Panc1 (cell line): ENCODE results near the gene FILIP1. TPM values are rescaled to one million over a fixed set of nuclear protein-coding genes. Genes with fewer than 3 reads are reported as not detected.

ENCODE experiments used
- ATAC-seq: fragments of 200-7000 bp; cut with Tn5 transposase; 2 replicates; pipeline ENCODE4 v1.9.1; 2020; ENCODE audit warnings: mild to moderate bottlenecking, moderate library complexity
- BruUV-seq: library from RNA; stranded (reverse); fragments of 400-500 nt; replicated peaks from 2 replicates; lab custom pipeline; 2021; lab: Mats Ljungman, UMichigan
- CTCF ChIA-PET: fragments of 300-600 bp; sonication (Branson Sonifier 250); formaldehyde crosslinking; loops from one replicate; lab custom pipeline; 2022; ENCODE audit warnings: antibody characterized with exemption; lab: Charles Lee
- POLR2A ChIA-PET: fragments of 300-600 bp; sonication (Branson Sonifier 250); formaldehyde crosslinking; loops from one replicate; lab custom pipeline; 2022; ENCODE audit warnings: antibody characterized with exemption; lab: Charles Lee
- DNase-seq: peaks from one replicate; pipeline ENCODE4 v3.0.0-alpha.2; 2010; ENCODE audit warnings: low read depth, low spot score
- H3K27ac ChIP-seq: 2 replicates; pipeline ENCODE4 v1.5.1; 2011; ENCODE audit warnings: mild to moderate bottlenecking, low read length, inconsistent platforms
- H3K27me3 ChIP-seq: fragments of 200-500 bp; sonication (Bioruptor generic); 2 replicates; pipeline ENCODE4 v1.6.0; 2014; ENCODE audit warnings: low read length, inconsistent platforms; ENCODE audit not compliant: control insufficient read depth, insufficient read depth
- H3K36me3 ChIP-seq: fragments of 200-500 bp; sonication (Bioruptor generic); 2 replicates; pipeline ENCODE4 v1.5.1; 2014; ENCODE audit warnings: inconsistent platforms, mild to moderate bottlenecking, low read length, moderate library complexity; ENCODE audit not compliant: control insufficient read depth, insufficient read depth
- H3K4me1 ChIP-seq: 2 replicates; pipeline ENCODE4 v1.5.1; 2011; ENCODE audit warnings: inconsistent platforms, mild to moderate bottlenecking, low read length, moderate library complexity; ENCODE audit not compliant: control insufficient read depth, insufficient read depth
- H3K4me3 ChIP-seq, 2 experiments: 2 replicates each; pipeline ENCODE4 v1.5.1; 2011 to 2012; ENCODE audit warnings: low read depth in 2 of 2, low read length in 2 of 2, mild to moderate bottlenecking in 2 of 2, inconsistent platforms in 1 of 2, moderate library complexity in 1 of 2
- H3K9me3 ChIP-seq: fragments of 200-500 bp; sonication (Bioruptor generic); 2 replicates; pipeline ENCODE4 v1.5.1; 2014; ENCODE audit warnings: low read depth, mild to moderate bottlenecking, inconsistent platforms, low read length, moderate library complexity; ENCODE audit not compliant: control insufficient read depth, insufficient read depth
- POLR2AphosphoS5 ChIP-seq: IDR thresholded peaks from 2 replicates; pipeline ENCODE4 v1.6.1; 2012; ENCODE audit warnings: mild to moderate bottlenecking, low read depth, low read length, moderate library complexity
- SIN3A ChIP-seq: IDR thresholded peaks from 2 replicates; pipeline ENCODE4 v1.6.1; 2012; ENCODE audit warnings: low read depth, mild to moderate bottlenecking, low read length, moderate library complexity, borderline replicate concordance; ENCODE audit not compliant: insufficient read depth
- TCF7L2 ChIP-seq: IDR thresholded peaks from 2 replicates; pipeline ENCODE4 v1.6.1; 2011; ENCODE audit warnings: mild to moderate bottlenecking, low read depth, low read length, inconsistent platforms
- in situ Hi-C: cut with HindIII; loops from 2 replicates; pipeline ENCODE4 v1.10.0; 2016; ENCODE audit warnings: low sequenced_read_pairs, low pct_unique_long_range_greater_than_20kb
- intact Hi-C: fragments of 100-400 bp; cut with micrococcal nuclease; formaldehyde crosslinking; loops from one replicate; pipeline ENCODE4 v1.10.0; 2022; ENCODE audit not compliant: unreplicated experiment
- total RNA-seq: library from RNA; stranded (reverse); gene quantifications from one replicate; pipeline ENCODE4 v1.2.1, GENCODE V29; 2021; ENCODE audit not compliant: unreplicated experiment
- TF ChIP-seq, protein P1 (sequence below), 2 experiments: IDR thresholded peaks; 2 replicates each; pipeline ENCODE4 v1.6.1; 2011 to 2012; ENCODE audit warnings: low read depth in 2 of 2, control low read depth in 1 of 2, low read length in 1 of 2, mild to moderate bottlenecking in 1 of 2, moderate library complexity in 1 of 2; ENCODE audit not compliant: insufficient read depth in 1 of 2
- TF ChIP-seq, protein P2 (sequence below): fragments of 450-650 bp; IDR thresholded peaks from 2 replicates; pipeline ENCODE4 v1.5.1; 2017; ENCODE audit warnings: mild to moderate bottlenecking

The FILIP1 gene
- total RNA-seq, 1 experiment from 2014 or later, result 0.26 TPM

DNA sequence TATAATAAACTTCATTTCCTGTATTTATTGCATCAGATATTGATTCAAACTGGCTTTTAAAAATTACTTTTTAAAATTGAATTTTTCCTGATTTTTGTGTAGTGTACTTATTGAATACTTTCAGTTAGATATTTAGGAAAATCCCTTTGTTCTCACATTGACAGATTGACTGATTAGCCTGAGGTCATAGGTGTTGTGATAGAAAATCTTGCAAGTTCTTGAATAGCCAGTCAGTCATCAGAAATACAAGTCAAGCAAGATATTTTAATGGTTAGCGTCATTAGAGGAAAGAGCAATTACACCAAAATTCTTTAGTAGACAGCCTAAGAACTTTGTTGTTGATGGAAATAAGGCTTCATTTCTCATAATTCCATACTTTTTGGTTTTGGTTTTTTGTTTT lies 205.6 kb downstream of the FILIP1 start:
- BruUV-seq, result no TSS peak
- Histone ChIP-seq H3K9me3 (no peaks in the 10 kb centered on the region), H3K4me3 (no peak overlapping the region), H3K4me1 (peaks cover 3% of the 10 kb centered on the region; the same call in 1 of the 2 replicates), H3K36me3 (no peaks in the 10 kb centered on the region; the same call in none of the 2 replicates), H3K27ac (no peak overlapping the region; the same call in 1 of the 2 replicates), H3K27me3 (no peaks in the 10 kb centered on the region)
- in situ Hi-C loops, result no loop called here
- DNase-seq, result no peak
- intact Hi-C loops, result no loop called here
- ChIA-PET CTCF (no interaction called here), POLR2A (no interaction called here)
- TF ChIP-seq SIN3A, result no peak
- TF ChIP-seq, protein P1, sequence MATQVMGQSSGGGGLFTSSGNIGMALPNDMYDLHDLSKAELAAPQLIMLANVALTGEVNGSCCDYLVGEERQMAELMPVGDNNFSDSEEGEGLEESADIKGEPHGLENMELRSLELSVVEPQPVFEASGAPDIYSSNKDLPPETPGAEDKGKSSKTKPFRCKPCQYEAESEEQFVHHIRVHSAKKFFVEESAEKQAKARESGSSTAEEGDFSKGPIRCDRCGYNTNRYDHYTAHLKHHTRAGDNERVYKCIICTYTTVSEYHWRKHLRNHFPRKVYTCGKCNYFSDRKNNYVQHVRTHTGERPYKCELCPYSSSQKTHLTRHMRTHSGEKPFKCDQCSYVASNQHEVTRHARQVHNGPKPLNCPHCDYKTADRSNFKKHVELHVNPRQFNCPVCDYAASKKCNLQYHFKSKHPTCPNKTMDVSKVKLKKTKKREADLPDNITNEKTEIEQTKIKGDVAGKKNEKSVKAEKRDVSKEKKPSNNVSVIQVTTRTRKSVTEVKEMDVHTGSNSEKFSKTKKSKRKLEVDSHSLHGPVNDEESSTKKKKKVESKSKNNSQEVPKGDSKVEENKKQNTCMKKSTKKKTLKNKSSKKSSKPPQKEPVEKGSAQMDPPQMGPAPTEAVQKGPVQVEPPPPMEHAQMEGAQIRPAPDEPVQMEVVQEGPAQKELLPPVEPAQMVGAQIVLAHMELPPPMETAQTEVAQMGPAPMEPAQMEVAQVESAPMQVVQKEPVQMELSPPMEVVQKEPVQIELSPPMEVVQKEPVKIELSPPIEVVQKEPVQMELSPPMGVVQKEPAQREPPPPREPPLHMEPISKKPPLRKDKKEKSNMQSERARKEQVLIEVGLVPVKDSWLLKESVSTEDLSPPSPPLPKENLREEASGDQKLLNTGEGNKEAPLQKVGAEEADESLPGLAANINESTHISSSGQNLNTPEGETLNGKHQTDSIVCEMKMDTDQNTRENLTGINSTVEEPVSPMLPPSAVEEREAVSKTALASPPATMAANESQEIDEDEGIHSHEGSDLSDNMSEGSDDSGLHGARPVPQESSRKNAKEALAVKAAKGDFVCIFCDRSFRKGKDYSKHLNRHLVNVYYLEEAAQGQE (IDR thresholded peaks at IDR 0.05; ENCODE audit: insufficient read depth in 1 of 2, low read depth in 2 of 2, low read length in 1 of 2), result no peak
- TF ChIP-seq, protein P2, sequence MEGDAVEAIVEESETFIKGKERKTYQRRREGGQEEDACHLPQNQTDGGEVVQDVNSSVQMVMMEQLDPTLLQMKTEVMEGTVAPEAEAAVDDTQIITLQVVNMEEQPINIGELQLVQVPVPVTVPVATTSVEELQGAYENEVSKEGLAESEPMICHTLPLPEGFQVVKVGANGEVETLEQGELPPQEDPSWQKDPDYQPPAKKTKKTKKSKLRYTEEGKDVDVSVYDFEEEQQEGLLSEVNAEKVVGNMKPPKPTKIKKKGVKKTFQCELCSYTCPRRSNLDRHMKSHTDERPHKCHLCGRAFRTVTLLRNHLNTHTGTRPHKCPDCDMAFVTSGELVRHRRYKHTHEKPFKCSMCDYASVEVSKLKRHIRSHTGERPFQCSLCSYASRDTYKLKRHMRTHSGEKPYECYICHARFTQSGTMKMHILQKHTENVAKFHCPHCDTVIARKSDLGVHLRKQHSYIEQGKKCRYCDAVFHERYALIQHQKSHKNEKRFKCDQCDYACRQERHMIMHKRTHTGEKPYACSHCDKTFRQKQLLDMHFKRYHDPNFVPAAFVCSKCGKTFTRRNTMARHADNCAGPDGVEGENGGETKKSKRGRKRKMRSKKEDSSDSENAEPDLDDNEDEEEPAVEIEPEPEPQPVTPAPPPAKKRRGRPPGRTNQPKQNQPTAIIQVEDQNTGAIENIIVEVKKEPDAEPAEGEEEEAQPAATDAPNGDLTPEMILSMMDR, result no peak
- TF ChIP-seq TCF7L2, result no peak
- no peak for ATAC-seq

DNA sequence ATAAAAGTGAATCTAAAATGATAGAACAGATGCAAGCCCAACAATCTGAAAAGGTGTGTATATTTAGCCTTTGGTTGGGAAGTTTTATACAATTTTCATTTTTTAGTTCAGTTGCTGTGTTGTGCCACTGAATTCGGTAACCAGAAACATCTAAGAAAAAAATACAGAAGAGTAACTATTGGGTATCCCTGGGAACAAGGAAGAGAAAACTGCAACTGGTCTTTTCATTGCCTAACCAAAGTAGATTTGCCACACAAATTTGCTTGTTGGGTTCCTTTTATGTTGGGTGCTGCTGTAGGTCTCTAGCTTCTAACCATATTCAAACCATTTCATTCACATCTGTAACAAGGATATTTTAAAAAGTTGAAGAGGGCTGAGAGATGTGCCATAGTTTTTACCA lies 206.2 kb downstream of the FILIP1 start:
- TF ChIP-seq POLR2AphosphoS5 (no peak), TCF7L2 (no peak), SIN3A (no peak)
- TF ChIP-seq, protein P2, result no peak
- TF ChIP-seq, protein P1 (IDR thresholded peaks at IDR 0.05; ENCODE audit: insufficient read depth in 1 of 2, low read depth in 2 of 2, low read length in 1 of 2), result no peak
- DNase-seq (no peak), ATAC-seq (no peak)
- no peak overlapping the region for H3K4me3 ChIP-seq
- H3K27me3 ChIP-seq, result no peaks in the 10 kb centered on the region
- intact Hi-C loops (no loop called here), in situ Hi-C loops (no loop called here)
- BruUV-seq, result no TSS peak
- H3K4me1 ChIP-seq, result peaks cover 3% of the 10 kb centered on the region; the same call in 1 of the 2 replicates
- no peaks in the 10 kb centered on the region for H3K9me3 ChIP-seq
- POLR2A ChIA-PET, result no interaction called here
- CTCF ChIA-PET, result no interaction called here
- peak overlapping the region; percentile 14; the same call in 1 of the 2 replicates for H3K27ac ChIP-seq
- no peaks in the 10 kb centered on the region; the same call in none of the 2 replicates for H3K36me3 ChIP-seq
